ENCODE measurements around the gene KCTD4. TPM values are rescaled to one million over a fixed set of nuclear protein-coding genes. Genes with fewer than 3 reads are reported as not detected.

KCTD4 gene
- total RNA-seq, 1 donor from 2014 or later, result not detected

- Histone ChIP-seq H3K4me1 (peaks cover 5 to 17% of the 10 kb centered on the region in 2 donors), H3K4me3 (no peak overlapping the region), H3K36me3 (no peaks in the 10 kb centered on the region), H3K27me3 (no peaks in the 10 kb centered on the region), H3K27ac (peak overlapping the region; percentile 71 to 79), H3K9me3 (no peaks in the 10 kb centered on the region)
- intact Hi-C loops (cut with DNase I), result no loop called here
- DNase-seq (ENCODE audit: low spot score in 2 of 2), result no peak
- no peak for TF ChIP-seq CTCF (IDR thresholded peaks at IDR 0.05)
Measured at GRCh38 chr13:45206340-45206739, 5.5 kb upstream of the KCTD4 start.

- H3K9me3 ChIP-seq, result no peaks in the 10 kb centered on the region
- no peaks in the 10 kb centered on the region for H3K36me3 ChIP-seq
- intact Hi-C loops (cut with DNase I), result no loop called here
- peaks cover 5 to 17% of the 10 kb centered on the region in 2 donors for H3K4me1 ChIP-seq
- no peaks in the 10 kb centered on the region for H3K27me3 ChIP-seq
- H3K27ac ChIP-seq, result no peak overlapping the region
- no peak overlapping the region for H3K4me3 ChIP-seq
- no peak for DNase-seq (ENCODE audit: low spot score in 2 of 2)
- TF ChIP-seq CTCF (IDR thresholded peaks at IDR 0.05), result no peak
Measured at GRCh38 chr13:45205124-45205523, 4.3 kb upstream of the KCTD4 start.

- no peaks in the 10 kb centered on the region for H3K36me3 ChIP-seq
- H3K27ac ChIP-seq, result no peak overlapping the region
- peaks cover 0 to 12% of the 10 kb centered on the region in 2 donors for H3K4me1 ChIP-seq
- TF ChIP-seq CTCF (IDR thresholded peaks at IDR 0.05), result no peak
- intact Hi-C loops (cut with DNase I), result no loop called here
- no peaks in the 10 kb centered on the region for H3K27me3 ChIP-seq
- no peak for DNase-seq (ENCODE audit: low spot score in 2 of 2)
- no peaks in the 10 kb centered on the region for H3K9me3 ChIP-seq
- H3K4me3 ChIP-seq, result no peak overlapping the region
Measured at GRCh38 chr13:45199711-45200110, 1.1 kb downstream of the KCTD4 start.

- Histone ChIP-seq H3K9me3 (no peaks in the 10 kb centered on the region), H3K27me3 (no peaks in the 10 kb centered on the region), H3K4me1 (peaks cover 0 to 12% of the 10 kb centered on the region in 2 donors), H3K4me3 (no peak overlapping the region), H3K36me3 (no peaks in the 10 kb centered on the region), H3K27ac (no peak overlapping the region)
- DNase-seq (ENCODE audit: low spot score in 2 of 2), result no peak
- intact Hi-C loops (cut with DNase I), result no loop called here
- TF ChIP-seq CTCF (IDR thresholded peaks at IDR 0.05), result no peak
Measured at GRCh38 chr13:45198924-45199323, 1.9 kb downstream of the KCTD4 start.

GRCh38 chr13:45198041-45198440 lies 2.8 kb downstream of the KCTD4 start:
- Histone ChIP-seq H3K4me3 (no peak overlapping the region), H3K9me3 (no peaks in the 10 kb centered on the region), H3K36me3 (no peaks in the 10 kb centered on the region), H3K27me3 (no peaks in the 10 kb centered on the region), H3K27ac (no peak overlapping the region), H3K4me1 (peaks cover 0 to 12% of the 10 kb centered on the region in 2 donors)
- no peak for TF ChIP-seq CTCF (IDR thresholded peaks at IDR 0.05)
- intact Hi-C loops (cut with DNase I), result no loop called here
- no peak for DNase-seq (ENCODE audit: low spot score in 2 of 2)

GRCh38 chr13:45196622-45197021 lies 4.2 kb downstream of the KCTD4 start:
- Histone ChIP-seq H3K4me3 (no peak overlapping the region), H3K36me3 (no peaks in the 10 kb centered on the region), H3K27me3 (no peaks in the 10 kb centered on the region), H3K9me3 (no peaks in the 10 kb centered on the region), H3K4me1 (peaks cover 0 to 12% of the 10 kb centered on the region in 2 donors), H3K27ac (peak overlapping the region in 1 of 2 donors; percentile 43)
- DNase-seq (ENCODE audit: low spot score in 2 of 2), result no peak
- intact Hi-C loops (cut with DNase I), result no loop called here
- no peak for TF ChIP-seq CTCF (IDR thresholded peaks at IDR 0.05)

All from ascending aorta (tissue), 2 donors.